GM19025 (cell line): ENCODE results near the gene TOM1L2.

Source experiments
- ATAC-seq: cut with Tn5 transposase; IDR thresholded peaks from one replicate; pipeline ENCODE4 v1.9.1; 2021; ENCODE audit warnings: mild to moderate bottlenecking, low read depth, moderate library complexity; ENCODE audit not compliant: unreplicated experiment

The TOM1L2 gene

DNA sequence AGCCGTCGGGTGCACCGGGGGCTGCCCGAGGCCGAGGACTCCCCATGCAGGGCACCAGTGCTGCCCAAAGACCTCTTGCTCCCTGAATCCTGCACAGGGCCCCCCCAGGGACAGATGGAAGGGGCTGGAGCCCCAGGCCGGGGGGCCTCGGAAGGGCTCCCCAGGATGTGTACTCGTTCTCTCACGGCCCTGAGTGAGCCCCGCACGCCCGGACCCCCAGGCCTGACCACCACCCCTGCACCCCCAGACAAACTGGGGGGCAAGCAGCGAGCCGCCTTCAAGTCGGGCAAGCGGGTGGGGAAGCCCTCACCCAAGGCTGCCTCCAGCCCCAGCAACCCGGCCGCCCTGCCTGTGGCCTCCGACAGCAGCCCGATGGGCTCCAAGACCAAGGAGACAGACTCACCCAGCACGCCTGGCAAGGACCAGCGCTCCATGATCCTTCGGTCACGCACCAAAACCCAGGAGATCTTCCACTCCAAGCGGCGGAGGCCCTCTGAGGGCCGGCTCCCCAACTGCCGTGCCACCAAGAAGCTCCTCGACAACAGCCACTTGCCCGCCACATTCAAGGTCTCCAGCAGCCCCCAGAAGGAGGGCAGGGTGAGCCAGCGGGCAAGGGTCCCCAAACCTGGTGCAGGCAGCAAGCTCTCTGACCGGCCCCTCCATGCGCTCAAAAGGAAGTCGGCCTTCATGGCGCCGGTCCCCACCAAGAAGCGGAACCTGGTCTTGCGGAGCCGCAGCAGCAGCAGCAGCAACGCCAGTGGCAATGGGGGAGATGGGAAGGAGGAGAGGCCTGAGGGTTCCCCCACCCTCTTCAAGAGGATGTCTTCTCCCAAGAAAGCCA is 176.0 kb downstream of the TOM1L2 start:
- ATAC-seq, result no peak

DNA sequence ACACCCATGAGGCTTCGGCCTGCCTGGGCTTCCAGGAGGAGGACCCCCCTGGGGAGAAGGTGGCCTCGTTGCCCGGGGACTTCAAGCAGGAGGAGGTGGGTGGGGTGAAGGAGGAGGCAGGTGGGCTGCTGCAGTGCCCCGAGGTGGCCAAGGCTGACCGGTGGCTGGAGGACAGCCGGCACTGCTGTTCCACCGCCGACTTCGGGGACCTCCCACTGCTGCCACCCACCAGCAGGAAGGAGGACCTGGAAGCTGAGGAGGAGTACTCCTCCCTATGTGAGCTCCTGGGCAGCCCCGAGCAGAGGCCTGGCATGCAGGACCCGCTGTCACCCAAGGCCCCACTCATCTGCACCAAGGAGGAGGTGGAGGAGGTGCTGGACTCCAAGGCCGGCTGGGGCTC is 176.9 kb downstream of the TOM1L2 start:
- no peak for ATAC-seq

DNA sequence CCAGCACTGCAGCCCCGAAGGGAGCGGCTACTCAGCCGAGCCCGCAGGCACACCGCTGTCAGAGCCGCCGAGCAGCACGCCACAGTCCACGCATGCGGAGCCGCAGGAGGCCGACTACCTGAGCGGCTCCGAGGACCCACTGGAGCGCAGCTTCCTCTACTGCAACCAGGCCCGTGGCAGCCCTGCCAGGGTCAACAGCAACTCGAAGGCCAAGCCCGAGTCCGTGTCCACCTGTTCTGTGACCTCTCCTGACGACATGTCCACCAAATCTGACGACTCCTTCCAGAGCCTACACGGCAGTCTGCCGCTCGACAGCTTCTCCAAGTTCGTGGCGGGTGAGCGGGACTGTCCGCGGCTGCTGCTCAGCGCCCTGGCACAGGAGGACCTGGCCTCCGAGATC is 177.8 kb downstream of the TOM1L2 start:
- no peak for ATAC-seq
